ENCODE measurements around the gene OPCML.

The OPCML gene

DNA sequence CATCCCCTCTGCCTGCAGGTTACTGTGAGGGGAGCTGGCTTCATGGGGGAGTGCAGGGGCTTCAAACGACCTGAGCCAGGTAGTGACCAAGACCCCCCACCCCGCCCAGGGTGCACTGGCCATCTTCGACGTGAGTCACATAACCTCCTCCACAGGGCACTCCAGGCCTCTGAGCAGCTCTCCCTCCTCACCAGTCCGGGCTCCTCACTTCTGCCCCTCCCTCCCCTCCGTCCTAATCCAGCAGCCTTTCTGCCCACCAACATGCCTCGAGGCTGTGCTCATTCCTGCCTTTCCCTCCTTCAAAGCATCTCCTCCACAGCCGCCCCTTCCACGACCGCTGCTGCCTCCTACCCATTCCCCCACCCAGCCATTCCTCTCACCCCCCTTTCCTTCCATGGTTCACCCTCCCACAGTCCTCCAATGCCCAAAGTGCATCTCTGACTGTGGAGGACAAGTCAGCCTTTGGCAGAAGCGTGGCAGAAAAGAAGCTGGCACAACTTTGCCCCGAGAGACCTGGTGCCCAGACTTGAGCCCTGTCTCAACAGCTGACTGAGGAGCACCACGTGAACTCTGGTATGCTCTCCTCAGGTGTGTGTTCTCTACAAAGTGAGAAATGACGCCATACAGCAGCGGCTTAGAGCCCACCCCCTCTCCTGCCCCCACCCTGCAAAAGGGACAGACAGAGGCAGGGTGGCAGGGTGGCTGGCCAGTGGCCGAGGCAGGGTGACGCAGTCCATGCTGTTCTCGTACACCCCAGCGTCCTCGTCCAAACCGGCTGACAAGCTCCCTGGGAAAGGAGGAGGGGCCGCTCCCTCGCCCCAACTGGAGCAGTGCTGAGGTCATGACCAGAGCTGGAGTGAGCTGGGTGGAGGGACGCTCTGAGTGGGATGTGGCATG lies 30.4 kb downstream of the OPCML start:
- no peak for DNase-seq

DNA sequence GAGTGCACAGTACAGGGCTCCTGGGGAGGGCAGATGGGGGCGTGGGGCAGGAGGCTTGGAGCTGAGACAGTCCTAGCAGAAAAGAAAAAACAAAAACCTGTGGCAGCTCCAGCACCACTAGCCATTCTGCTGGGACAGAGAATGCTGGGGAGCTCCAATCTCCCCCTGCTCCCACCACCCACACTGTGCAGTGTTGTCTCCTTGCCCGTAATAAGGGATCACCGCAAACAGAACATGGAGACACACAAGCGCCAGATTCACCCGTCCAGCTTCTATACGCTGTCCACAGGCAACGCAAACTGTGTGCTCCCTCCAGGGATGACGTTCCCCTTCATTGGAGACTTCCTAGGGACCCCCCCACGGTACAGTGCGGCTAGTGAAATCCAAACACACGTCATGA lies 31.4 kb downstream of the OPCML start:
- DNase-seq: no peak

DNA sequence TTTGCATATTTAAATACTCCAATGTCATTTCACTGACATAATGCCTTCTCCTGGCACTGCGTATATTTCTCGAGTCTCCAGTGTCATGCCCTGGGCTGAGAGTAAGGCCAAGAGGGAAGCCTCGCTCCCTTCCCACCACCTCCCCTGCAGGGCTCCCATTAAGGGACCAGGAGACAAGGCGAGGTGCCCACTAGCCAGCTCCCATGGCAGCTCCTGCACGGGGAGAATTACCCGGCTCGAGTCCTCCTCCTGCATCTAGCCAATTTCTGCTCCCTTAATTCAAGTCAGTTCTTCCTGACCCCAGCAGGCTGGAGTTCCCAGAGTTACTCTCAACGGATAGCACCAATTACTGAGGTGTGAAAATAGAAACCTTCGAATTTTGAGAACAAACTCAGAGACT lies 31.9 kb downstream of the OPCML start:
- DNase-seq: no peak

DNA sequence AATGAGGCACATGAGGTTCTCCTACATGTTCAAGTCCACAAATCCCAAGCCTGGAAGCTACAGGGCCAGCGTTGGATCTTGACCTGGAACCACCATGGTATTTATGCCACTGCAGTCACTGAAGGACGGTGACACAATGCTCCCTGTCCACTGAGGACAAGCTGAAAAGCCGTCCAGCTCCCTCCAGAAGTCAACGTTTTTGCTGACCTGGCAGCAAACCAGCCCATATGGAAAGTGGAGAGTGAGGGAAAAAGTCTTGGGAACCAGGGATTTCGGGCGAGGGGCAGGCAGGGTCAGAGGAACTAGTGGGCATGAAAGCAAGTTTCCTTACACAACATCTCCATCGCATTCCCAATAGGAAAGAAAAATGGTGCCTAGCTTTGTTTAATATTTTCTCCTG lies 33.3 kb downstream of the OPCML start:
- no peak for DNase-seq

DNA sequence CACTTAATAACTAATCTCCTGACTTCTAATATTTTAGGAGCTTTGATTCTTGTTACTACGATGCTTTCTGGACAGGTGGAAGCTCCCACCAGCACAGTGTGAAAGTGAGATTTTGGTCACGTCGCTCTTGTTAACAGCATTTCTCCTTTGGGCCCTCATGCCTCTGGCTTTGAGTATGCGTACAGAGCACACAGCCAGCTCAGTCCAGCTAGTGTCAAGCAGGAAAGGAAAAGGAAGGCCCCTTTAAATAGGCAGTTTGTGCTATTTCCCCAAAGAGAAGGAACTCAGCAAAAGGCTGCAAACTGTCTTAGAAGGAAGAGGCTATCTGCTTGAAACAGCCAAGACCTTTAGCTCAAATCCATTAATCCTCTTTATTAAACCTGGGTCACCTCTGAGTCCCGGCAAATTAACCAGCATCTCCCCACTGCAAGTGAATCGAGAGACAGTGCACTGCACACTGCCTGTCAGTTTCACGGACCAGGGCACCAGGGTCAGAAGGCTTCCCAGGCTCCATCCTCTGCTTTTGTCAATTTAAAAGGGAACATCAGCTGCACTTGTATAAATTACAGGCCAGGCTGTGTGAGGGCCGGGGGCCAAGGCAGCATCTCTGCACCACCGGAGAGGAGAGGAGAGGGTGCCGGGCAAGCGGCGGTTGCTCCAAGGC lies 34.7 kb downstream of the OPCML start:
- DNase-seq: no peak

DNA sequence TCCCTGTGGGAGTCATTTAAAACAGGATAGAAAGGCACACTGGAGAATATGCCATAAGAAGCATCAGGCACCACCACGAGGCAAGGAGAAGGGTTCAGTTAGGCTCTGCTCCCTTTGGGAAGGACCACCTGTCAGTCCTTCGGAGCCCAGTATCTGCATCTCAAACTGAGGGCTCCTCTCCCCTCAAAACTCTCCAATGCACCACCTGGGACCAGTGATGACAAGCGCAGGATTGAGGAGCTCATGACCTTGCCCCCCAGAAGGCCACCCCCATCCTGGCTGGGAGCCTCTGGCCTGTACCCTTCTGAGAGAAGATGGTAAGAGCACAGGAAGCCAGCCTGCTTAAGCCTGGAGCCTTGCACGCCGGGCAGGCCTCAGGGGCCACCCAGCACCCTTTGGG lies 39.4 kb downstream of the OPCML start:
- DNase-seq: no peak

DNA sequence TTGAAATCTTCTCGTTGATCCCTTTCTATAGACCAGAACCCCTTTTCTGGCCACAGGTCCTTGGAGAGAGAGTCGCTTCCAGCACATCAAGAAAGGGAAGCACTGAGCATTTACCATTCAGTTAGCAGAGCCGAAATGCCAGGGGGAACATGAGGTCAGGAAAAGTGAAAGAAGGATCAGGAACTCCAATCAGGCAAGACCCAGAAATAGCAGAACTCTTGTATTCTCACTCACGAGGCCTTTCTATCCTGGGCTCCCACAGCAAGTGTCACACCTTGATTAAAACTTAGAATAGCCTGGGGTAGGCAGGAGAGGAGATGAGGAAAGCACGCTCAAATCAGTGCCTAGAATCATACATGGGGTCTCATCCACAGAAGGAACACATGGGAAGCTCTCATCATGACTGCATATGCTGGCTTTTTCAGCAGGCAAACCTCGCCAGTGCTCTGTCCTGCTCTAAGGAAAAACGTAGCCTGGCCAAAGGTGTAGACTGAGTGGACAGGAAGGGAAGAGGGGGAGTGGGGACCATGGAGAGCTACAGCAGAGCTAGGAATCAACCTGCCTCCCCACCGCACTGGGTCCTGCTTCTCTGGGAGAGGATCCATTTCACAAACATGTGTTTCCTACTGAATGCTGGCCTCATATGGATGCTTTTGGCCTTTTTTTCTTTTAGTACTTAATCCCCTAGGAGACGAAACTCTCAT lies 40.5 kb downstream of the OPCML start:
- DNase-seq: no peak

DNA sequence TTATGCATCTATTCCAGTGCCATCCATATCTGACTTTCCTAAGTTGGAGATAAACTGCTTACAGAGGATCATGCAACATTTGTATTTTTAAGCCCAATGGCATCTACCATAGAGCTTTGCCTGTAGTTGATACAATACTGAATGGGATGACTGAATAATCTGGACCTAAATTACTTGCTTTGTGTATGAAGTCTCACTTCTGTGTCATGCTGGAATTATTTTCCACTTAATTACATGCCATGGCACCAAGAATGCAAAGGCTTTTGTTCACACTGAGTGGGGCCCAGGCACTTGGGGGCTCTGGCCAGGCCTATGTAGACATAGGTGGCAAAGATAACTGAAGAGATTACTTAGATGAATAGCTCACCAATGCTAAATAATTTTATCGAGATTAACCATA lies 51.6 kb downstream of the OPCML start:
- no peak for DNase-seq

DNA sequence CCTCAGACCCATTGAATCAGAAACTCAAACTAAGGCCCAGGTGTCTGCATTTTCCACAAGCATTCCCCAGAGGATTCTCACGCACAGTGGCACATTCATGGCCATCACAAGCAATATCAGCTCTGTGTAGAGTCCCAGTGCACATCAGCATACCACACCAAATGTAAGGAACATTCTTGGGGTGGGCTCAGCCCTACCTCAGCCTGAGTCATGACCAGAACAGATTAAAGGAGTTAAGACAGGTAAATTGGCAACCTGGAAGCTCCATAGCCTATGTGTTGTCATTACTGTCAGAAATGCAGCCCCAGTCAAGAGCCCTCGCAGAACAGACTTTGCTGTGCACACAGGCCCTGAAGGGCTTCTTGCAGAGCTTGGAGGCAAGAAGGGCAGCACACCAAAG lies 53.1 kb downstream of the OPCML start:
- DNase-seq: no peak

DNA sequence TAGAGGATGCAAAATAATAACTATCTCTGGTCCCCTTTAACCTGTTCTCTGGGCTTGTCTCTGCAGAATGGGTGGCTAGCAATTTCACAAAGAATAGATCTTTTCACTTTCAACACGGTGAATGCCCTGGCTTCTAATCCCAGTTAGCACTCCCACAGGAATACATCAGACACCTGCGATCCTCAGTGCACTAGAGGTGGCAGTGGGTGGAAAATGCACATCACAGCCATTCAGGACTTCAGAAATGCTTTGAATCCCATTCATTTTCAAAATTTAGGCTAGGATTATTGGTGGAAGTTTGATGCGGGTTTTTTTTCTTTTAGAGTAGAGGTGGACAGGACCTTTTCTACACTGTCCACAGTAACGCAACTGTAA lies 55.1 kb downstream of the OPCML start:
- no peak for DNase-seq

DNA sequence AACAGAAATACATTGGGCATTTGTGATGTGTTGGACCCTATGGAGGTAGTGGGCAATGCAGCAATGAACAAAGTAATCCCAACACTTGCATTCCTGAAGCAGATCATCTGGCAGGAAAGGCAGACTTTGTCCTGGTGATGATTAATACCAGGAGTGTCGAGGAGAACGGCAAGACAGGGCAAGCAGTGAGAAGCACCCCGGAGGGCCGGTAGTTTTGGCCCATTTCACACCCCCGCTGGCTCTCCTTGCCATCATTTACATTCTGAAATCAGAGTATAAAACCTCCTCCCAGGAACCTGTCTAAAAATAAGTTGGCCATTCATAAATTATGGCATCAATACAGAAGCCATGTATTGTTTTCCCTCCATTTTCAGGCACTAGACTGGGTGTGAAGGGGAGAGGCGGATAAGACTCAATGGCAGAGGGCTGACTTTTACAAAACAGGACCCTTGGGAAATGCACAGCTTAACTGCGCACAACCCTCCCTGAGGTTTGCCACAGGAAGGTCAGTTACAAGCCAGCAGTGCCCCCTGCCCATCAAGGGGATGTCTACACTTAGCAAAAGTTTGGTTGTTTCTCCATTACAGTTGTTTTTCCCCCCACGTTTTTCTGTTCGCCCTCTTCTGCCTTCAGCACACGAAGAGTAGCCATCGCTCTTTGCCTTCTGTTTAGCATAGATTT lies 55.6 kb downstream of the OPCML start:
- DNase-seq: no peak

DNA sequence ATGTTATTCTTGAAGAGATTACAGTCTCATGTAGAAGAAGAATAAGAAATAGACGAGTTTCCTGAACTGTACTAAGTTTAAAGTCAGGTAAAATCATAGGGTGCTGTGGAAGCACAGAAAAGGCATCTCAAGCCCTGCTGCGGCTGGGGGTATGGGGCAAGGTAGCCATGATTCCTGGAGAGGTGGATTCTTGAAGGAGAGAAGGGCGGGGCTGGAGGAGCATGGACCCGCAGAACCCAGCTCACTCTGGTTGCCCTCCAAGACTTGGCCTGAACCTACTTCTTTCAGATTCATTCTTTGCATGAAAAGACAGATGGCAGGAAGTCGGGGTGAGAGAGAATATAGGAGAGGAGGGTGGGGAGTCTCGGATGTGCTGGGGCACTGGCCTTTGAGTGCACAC lies 57.8 kb downstream of the OPCML start:
- no peak for DNase-seq

DNA sequence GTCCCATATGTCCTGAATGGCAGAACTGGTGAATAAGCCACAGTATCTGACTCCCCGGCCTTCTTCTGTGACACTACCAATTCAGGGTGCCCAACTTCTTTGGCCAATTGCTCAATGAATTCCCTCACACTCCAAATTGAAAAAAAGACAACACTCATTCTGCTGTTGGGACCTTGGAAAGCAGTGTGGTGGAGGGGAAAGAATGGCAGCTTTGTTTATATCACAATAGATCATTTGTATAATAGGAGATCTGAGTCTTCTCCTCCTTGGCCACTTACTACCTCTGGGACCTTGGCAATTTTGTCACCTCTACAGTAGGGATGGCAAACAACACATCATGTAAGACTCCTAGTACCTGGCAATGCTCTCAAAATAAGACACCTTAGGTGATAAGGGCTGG lies 64.6 kb downstream of the OPCML start:
- no peak for DNase-seq

DNA sequence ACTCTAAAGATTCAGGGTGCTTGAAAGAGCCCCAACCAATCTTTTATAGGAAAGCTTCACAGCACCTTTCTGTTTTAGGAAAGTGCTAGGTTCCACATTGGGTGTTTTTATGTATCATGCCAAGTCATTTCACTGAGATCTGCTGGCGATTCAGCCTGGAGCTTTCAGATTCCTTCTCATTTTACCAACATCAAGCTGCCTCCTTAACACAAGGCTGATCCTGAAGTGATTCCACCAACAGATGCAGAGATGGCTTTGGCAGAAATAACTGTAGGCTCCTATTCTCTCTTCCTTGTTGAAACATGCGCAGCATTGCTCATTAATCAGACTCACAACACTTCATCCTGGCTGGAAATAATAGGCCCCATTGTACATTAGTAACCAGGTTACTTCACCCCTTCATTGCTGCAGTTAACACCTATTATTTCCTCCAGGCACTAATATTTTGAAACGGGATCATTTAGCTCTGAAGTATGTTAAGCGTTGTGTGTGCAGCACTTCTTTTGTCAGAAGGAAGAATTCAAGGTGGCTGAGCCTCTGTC lies 89.0 kb downstream of the OPCML start:
- no peak for DNase-seq

DNA sequence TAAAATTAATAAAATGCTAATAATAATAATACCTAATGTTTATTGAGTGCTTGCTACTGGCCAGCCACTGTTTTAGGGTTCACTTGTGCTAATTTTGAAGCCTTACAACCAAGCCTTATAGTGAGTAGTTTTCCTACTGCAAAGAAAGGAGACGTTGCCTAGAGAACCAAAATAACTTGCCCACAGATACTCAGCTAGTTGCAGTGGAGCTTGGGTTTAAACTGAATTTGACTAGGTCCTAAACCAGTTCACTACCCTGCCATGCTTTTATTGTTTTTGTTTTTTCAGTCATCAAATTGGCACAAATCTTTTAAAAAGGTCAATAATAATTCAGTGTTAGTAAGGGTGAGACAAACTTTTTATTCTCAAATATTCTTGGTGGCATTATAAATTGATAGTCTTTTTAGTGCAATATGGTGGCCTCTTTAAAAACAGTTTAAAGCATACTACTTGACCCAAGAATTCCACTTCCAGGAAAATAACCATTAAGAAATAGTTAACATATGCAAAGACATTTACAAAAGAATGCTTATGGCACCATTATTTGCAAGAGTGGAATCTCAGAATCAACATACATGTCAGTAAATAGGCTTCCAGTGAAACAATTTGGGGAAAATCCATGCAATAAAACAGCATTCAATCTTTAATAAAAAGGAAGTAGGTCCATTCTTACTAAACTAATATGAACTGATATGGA lies 90.2 kb downstream of the OPCML start:
- DNase-seq: no peak

DNA sequence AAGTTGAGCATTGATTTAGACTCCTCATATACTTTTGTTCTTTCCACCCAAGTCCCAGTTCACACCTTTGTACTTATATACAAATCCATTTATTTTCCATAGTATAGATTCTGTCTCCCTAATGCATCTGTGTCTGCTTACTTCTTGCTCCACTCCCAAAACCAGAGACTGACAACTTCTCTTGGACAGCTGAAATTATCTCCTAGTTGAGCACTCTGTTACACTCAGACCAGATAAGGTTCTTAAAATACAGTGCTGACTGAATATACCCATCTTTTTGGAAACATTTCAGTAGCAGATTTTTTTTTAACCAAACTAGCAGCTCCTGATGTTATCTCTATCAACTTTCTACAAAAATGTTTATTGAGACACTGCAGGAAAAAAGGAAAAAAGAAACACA lies 106.3 kb downstream of the OPCML start:
- no peak for DNase-seq

DNA sequence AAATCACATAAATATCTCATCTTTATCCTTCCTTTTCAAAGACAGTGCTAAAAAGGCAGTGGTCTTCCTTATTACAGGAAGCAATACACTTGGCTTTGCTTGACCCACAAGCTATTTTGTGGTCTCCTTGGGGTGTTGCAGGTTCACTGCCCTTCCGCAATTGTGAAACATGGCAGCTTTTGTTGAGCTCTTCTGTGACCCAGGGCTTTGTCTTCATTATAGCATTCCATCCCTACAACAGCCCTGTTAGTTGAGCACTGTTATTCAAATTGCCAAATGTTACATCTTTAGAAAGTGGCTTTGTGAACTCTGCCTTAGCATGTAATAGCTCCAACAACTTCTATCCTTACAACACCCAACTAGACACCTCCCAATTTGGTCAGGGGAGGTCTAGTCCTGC lies 107.1 kb downstream of the OPCML start:
- no peak for DNase-seq

DNA sequence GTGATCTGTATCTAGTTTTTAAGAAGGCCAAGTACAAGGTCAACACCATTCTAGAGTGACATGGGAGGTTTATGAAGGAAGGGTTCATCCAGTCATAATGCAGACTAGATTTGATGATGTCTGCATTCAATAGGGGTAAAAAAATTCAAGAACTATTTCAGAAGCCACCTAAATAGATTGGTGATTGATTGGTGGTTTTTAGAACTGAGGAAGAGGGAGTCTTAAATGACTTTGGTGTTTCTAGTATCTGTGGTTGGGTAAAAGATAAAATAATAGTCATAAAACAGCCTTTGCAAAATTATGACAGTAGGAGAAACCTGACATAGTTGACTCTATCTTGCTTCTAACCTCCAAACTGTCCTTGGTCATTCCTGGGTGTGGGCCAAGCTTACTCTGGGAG lies 114.1 kb downstream of the OPCML start:
- DNase-seq: no peak

DNA sequence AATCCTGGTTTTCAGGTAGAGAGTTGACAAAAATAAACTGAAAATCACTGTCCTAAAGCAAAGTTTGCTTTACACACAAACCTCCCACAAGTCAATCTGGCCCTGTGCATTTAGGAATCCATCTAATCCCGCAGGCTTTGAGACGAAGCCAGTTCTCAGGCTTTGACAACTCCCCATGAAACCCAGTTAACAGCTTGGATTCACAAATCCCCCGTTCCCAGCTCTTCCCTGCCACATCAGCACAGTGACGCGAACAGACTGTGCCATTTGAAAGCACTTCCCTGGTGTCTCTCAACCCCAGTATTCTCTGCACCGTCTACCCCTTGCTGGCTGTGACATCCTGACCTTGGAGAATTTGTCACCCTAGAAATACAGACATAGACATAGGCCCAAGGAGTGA lies 117.8 kb downstream of the OPCML start:
- DNase-seq: no peak

DNA sequence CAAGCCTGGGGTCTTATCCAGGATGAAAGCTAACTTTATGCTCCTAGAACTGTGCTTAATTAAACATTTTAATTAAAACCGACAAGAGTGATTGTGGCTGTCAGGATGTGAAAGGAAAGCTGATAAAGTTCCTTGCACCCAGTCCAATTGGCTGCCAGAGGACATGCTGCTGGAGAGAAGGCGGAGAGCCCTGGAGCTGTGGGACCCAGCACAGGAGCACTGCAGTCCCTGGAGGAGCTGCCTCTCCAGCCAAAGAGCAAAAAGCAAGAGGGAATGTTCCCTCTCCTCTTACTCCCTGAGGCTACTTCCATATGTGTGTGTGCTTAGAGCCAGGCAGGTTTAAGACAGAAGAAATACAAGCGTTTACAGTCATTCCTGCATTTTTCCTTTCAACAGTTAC lies 118.6 kb downstream of the OPCML start:
- DNase-seq: no peak

DNA sequence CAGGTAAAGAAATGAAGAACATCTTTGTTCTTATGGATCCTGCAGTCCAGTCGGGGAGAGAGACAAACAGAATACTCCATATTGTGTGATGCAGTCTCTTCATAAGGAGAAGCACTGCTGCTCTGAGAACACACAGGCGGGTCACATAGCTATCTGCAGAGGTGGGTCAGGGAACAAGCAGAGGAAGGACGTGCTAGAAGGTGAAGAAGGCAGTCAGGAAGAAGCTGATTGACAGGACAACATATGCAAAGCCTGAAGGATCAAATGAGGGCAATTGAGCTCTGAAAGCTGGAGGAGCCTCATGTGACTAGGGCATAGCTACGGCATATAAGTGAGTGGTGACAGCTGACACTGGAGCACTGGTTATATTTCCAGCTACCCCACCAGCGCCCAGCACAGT lies 122.5 kb downstream of the OPCML start:
- no peak for DNase-seq

DNA sequence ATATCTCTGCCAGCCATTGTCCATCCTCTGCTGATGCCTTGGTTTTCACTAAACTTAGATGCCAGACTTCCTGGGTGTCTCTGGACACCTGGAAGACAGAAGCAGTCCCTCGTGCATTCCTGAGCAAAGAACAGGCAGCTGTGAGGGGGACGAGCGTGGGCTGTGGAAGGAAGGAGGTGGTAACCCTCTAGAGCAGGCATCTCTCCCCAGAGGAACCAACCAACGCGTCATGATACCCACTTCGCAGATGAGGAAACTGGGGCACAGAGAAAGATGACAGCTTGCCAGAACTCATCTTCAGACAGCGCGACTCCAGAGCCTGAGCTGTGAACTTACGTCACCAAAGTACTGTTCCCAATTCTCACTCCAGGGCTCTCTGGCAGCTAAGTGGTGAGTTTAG lies 123.4 kb downstream of the OPCML start:
- no peak for DNase-seq

DNA sequence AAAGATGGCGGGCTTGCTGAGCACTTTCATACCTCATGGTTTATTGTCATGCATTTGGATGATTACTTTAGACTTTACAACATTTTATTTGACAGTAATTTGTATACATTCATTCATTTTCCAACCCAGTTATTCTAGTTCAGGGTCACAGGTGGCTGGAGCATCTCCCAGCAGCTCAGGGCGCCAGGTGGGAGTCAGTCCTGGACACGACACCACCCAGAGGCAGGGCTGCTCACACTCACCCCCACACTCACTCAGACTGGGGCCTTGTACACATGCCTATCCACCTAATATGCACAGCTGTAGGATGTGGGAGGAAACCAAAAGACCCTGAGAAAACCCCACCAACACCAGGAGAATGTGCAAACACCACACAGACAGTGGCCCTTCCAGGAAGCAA lies 123.9 kb downstream of the OPCML start:
- DNase-seq: no peak
